GM18511 (cell line): ENCODE measurements around the gene HSP90AA1.
"Not testable (repeated sequence)": the region's sequence is repeated elsewhere in the genome, so short reads cannot be mapped to it uniquely, and the experiment has no call there.

Experiments
- ATAC-seq: cut with Tn5 transposase; IDR thresholded peaks from one replicate; pipeline ENCODE4 v1.9.1; 2021; ENCODE audit warnings: mild to moderate bottlenecking, moderate library complexity; ENCODE audit not compliant: unreplicated experiment

HSP90AA1 gene

DNA sequence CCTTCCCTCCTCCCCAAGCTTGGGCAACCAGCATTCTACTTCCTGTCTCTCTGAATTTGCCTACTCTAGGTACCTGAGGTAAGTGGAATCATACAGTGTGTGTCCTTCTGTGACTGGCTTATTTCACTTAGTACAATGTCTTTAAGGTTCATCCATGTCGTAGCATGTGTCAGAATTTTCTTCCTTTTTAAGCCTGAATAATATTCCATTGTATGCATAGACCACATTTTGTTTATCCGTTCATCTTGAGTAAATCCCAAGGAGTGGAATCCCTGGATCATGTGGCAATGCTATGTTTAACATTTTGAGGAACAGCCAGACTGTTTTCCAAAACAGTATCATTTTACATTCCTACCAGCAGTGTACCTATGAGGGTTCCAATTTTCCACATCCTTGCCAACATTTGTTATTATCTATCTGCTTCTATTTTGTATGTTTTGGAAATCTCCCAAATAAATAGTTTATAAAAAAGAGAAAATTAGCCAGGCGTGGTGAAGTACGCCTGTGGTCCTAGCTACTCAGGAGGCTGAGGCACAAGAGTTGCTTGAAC is 12.4 kb downstream of the HSP90AA1 start:
- no peak for ATAC-seq

- no peak for ATAC-seq
Measured at GRCh38 chr14:102071283-102071998, 15.4 kb downstream of the HSP90AA1 start.

DNA sequence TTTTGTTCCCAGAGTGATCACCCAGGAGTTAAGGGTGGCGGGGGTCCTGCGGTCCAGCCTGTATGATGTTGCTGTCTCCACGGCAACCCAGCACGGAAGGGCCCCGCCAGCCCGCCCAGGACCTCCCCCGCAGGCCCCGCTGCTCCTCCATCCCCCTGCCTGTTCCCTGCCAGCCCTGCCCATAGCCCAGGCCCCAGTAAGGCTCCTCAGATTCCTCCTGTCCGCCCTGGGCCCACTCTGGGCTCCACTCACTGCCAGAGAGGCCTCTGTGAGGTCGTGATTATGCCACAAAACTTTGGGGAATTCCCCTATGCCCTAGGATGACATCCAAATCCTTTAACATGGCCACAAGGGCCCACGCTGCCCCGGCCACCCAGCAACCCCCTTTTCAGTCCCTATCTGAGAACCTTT is 20.8 kb downstream of the HSP90AA1 start:
- no peak for ATAC-seq

DNA sequence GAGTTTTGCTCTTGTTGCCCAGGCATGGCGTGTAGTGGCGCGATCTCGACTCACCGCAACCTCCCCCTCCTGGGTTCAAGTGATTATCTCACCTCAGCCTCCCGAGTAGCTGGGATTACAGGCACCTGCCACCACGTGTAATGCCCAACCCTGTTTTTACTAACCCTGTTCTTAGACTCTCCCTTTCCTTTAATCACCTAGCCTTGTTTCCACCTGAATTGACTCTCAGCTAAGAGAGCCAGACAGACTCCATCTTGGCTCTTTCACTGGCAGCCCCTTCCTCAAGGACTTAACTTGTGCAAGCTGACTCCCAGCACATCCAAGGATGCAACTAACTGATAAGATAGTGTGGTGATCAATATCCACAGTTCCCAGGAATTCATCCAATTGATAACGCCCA is 22.3 kb downstream of the HSP90AA1 start:
- not testable (repeated sequence) for ATAC-seq

GRCh38 chr14:102063808-102064429 is 22.9 kb downstream of the HSP90AA1 start:
- ATAC-seq: no peak

DNA sequence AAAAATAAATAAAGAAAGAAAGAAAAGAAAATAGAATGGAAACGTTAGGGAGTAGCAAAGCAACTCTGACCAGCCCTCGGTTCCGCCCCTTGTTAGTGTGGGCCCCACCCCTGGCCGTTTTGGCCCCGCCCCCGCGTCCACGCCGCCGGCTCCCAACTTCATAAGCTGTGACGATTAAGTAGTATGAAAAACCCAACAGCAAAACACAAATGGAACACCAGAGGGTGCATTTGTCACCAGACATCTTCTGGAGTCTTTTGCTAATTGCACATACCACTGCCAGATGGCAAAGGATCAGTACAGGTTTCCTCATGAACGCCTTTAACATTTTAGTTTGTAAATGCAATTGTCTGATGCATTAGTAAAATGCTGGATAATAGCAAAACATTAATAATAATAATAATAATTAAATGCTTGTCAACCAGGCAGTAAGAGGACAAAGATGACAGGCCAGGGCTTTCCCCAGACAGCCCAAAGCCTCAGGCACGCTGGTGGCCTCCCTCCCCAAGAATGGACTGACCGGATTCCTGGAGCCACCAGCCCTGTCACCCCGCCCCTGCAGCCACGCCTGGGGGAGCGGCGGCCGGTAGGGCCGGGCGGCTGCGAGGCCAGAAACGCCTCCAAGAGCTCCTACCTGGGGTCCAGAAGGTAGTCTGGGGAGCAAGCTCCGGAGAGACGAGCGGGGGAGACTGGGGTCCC is 23.6 kb downstream of the HSP90AA1 start:
- no peak for ATAC-seq

DNA sequence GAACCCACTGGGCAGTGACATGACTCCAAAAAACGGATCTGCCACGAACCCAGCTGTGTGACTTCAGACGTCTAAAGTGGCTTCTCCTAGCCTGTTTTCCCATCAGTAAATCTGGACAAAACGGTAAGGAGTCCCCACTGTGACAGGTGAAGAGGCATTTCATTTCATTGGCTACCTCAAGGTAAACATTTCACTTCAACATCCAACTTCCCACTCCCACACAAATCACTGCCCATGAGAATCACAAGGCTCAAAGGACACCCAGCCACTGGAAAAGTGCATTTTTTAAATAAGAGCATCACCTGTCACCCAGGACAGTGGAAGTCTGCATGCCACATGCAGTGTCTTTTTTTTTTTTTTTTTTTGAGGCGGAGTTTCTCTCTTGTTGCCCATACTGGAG is 27.9 kb downstream of the HSP90AA1 start:
- ATAC-seq: no peak

DNA sequence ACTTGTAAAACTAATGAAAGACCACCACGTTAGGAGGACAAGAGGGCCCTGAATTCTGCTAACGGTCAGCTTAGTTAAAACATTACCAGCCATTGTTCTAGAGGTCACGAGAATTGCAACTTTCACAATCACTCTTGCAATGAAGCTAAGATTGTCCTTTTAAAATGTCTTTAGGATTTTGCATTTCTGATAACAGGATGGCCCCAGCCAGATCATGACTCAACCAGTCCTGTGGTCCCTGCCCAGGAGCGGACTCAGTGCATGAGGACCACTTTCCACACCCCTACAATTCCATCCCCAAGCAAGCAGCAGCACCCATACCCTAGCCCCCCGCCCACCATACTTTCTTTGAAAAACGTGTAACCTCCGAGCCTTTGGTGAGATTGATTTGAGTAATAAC is 28.7 kb downstream of the HSP90AA1 start:
- no peak for ATAC-seq

- ATAC-seq: no peak
Measured at GRCh38 chr14:102057480-102058114, 29.2 kb downstream of the HSP90AA1 start.

GRCh38 chr14:102056694-102057442 is 30.0 kb downstream of the HSP90AA1 start:
- ATAC-seq: no peak

DNA sequence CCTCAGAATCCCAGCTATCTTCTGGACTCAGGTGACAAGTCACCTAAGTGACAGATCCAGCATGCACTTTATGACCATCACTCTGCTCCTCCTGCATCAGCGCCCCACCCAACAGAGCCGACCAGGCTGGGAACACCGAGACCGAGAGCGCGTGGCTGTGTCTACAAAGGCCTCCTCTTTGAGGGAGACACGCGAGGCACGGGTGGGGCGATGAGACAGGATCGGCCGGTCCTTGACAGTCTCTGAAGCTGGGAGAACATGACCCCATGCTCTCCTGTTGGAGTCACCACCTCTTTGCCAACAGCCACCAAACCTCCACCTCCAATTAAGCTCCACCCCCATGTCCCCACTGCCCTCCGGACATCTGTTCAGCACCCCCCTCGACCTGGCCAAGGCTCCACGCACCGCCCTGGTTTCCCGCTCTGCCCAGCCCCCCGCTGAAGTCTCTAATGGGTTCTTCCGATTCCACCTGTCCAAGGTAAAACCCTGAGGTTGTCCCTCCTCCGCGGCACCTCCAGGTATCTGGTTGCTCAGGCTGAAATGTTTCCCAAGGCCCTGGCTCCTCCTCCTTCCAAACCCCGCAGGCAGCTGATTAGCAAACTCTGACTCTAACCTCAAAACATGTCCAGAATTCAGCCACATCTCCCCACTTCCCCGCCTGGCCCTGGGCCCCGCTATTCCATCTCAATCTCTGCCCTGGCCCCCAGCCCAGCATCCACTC is 31.5 kb downstream of the HSP90AA1 start:
- ATAC-seq: no peak

GRCh38 chr14:102052522-102052921 is 34.3 kb downstream of the HSP90AA1 start:
- no peak for ATAC-seq

- ATAC-seq: no peak
Measured at GRCh38 chr14:102050625-102051024, 36.2 kb downstream of the HSP90AA1 start.

- no peak for ATAC-seq
Measured at GRCh38 chr14:102050026-102050405, 36.8 kb downstream of the HSP90AA1 start.

DNA sequence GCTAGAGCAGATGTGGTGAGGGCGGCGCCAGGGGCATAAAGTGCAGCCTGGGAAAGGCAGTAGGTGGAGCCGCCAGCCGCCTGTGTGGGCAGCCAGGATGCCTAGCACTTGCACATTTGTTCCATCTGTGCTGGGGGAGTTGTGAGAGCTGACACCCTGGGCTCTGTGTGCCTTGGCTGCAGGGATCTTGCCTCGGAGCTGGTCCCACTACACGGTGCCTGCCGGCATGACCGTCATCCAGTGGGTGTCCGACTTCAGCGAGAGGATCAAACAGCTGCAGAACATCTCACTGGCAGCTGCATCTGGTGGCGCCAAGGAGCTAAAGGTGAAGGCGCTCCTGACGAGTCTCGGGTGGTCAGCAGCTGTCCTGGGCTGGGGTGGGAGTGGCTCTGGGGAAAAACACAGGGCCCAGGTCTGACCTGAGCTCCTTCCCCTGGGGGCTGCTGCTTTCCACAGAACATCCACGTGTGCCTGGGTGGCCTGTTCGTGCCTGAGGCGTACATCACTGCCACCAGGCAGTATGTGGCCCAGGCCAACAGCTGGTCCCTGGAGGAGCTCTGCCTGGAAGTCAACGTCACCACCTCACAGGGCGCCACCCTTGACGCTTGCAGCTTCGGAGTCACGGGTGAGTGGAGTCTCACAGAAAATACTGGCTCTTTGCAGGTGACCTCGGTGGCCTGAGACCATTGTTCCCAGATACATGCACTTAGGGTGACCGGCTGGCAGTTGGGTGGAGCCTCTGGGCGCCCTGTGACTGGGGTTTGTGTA is 37.4 kb downstream of the HSP90AA1 start:
- ATAC-seq: no peak

- ATAC-seq: no peak
Measured at GRCh38 chr14:102047808-102048540, 38.9 kb downstream of the HSP90AA1 start.

DNA sequence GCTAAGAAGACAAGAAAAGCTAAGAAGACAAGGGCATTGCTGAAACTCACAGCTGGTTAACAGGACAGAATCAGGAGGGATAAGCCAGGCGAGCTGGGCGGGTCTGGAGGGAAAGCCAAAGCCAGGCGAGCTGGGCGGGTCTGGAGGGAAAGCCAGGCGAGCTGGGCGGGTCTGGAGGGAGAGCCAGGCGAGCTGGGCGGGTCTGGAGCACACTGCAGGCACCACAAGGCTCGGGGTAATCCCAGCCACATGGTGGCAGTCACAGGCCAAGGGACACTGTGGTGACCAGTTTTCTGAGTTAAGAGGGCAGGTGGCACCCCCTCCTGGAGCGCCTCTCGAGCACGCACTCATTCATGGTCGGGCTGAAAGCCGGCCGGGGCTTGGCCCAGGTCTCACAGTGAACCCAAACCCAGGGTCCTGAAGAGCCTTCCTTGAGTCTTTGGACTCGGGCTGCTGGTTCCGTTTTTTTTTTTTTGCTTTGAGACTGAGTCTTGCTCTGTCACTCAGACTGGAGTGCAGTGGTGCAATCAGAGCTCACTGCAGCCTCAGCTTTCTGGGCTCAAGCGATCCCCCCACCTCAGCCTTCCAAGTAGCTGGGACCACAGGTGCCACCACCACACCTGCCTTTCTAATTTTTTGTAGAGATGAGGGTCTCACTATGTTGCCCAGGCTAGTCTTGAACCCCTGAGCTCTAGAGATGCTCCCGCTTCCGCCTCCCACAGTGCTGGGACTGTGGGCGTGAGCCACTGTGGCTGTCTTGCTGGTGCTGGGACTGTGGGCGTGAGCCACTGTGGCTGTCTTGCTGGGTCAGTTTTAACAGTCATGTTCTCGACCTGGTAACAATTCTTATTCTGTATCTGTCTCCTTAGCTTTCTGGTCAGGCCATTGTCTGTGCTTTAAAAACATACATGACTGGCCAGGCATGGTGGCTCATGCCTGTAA is 40.2 kb downstream of the HSP90AA1 start:
- no peak for ATAC-seq
